Sciatic nerve (tissue), 2 donors: ENCODE data around the gene SLC9C2. TPM values are rescaled to one million over a fixed set of nuclear protein-coding genes. Genes with fewer than 3 reads are reported as not detected.
"Not testable (repeated sequence)": the region's sequence is repeated elsewhere in the genome, so short reads cannot be mapped to it uniquely, and the experiment has no call there.

ENCODE experiments used
- ATAC-seq: fragments of 200-7000 bp; cut with Tn5 transposase; one replicate; pipeline ENCODE4 v1.9.1; 2020; ENCODE audit warnings: mild to moderate bottlenecking, moderate library complexity
- DNase-seq: peaks from one replicate; pipeline ENCODE4 v3.0.0-alpha.2; 2020; ENCODE audit warnings: low spot score
- intact Hi-C: fragments of 100-400 bp; cut with DNase I; formaldehyde crosslinking; loops from one replicate; pipeline ENCODE4 v1.14.2; 2022
- total RNA-seq: library from RNA; stranded (reverse); fragmentation: NEBNext Ultra II Directional; extraction: Animal tissue kit (Norgen Biotek cat#: 25700); gene quantifications from one replicate; pipeline ENCODE4 v1.2.1, GENCODE V29; 2021
- donor health status: DM: no; HTN: no; CAD: no.
- donor health status: DM: no; HTN: no; CAD: no.

SLC9C2 gene
- total RNA-seq, 1 donor from 2014 or later = not detected

- no peak for DNase-seq
- intact Hi-C loops = no loop called here
- no peak for ATAC-seq
Observed at GRCh38 chr1:173532237-173532636, 70.6 kb downstream of the SLC9C2 start.

- intact Hi-C loops = no loop called here
- DNase-seq (no peak), ATAC-seq (no peak)
Observed at GRCh38 chr1:173530795-173531693, 71.8 kb downstream of the SLC9C2 start.

- intact Hi-C loops = no loop called here
- ATAC-seq = no peak
- DNase-seq = no peak
Observed at GRCh38 chr1:173529106-173529505, 73.8 kb downstream of the SLC9C2 start.

GRCh38 chr1:173527151-173527826 lies 75.6 kb downstream of the SLC9C2 start:
- DNase-seq (peak; percentile 66), ATAC-seq (peak; percentile 94)
- intact Hi-C loops = no loop called here

- ATAC-seq (no peak), DNase-seq (no peak)
- intact Hi-C loops = no loop called here
Observed at GRCh38 chr1:173525926-173526325, 76.9 kb downstream of the SLC9C2 start.

GRCh38 chr1:173523329-173523728 lies 79.5 kb downstream of the SLC9C2 start:
- intact Hi-C loops = no loop called here
- no peak for ATAC-seq
- no peak for DNase-seq

- intact Hi-C loops = no loop called here
- no peak for DNase-seq
- ATAC-seq = no peak
Observed at GRCh38 chr1:173520799-173521198, 82.1 kb downstream of the SLC9C2 start.

GRCh38 chr1:173514503-173514902 lies 88.4 kb downstream of the SLC9C2 start:
- intact Hi-C loops, DNase-seq, ATAC-seq: not testable (repeated sequence)

GRCh38 chr1:173509797-173510196 lies 93.1 kb downstream of the SLC9C2 start:
- intact Hi-C loops = no loop called here
- ATAC-seq = no peak
- DNase-seq = no peak

- no peak for DNase-seq
- no peak for ATAC-seq
- intact Hi-C loops = no loop called here
Observed at GRCh38 chr1:173508541-173508940, 94.3 kb downstream of the SLC9C2 start.

- intact Hi-C loops = no loop called here
- ATAC-seq (no peak), DNase-seq (no peak)
Observed at GRCh38 chr1:173507847-173508209, 95.0 kb downstream of the SLC9C2 start.

- ATAC-seq (no peak), DNase-seq (no peak)
- intact Hi-C loops = no loop called here
Observed at GRCh38 chr1:173507205-173507846, 95.5 kb downstream of the SLC9C2 start.

GRCh38 chr1:173506437-173506836 lies 96.4 kb downstream of the SLC9C2 start:
- ATAC-seq (no peak), DNase-seq (no peak)
- intact Hi-C loops = no loop called here

GRCh38 chr1:173505391-173505790 lies 97.5 kb downstream of the SLC9C2 start:
- ATAC-seq = no peak
- DNase-seq = no peak
- intact Hi-C loops = no loop called here

- intact Hi-C loops = no loop called here
- DNase-seq (no peak), ATAC-seq (no peak)
Observed at GRCh38 chr1:173504268-173504667, 98.6 kb downstream of the SLC9C2 start.

GRCh38 chr1:173503391-173503790 lies 99.5 kb downstream of the SLC9C2 start:
- ATAC-seq = no peak
- DNase-seq = no peak
- intact Hi-C loops = no loop called here

- ATAC-seq (no peak), DNase-seq (no peak)
- intact Hi-C loops = no loop called here
Observed at GRCh38 chr1:173502104-173502503, 100.8 kb downstream of the SLC9C2 start.

GRCh38 chr1:173499729-173500128 lies 103.1 kb downstream of the SLC9C2 start:
- ATAC-seq (no peak), DNase-seq (no peak)
- intact Hi-C loops = no loop called here

GRCh38 chr1:173496757-173497320 lies 106.0 kb downstream of the SLC9C2 start:
- ATAC-seq (no peak), DNase-seq (no peak)
- intact Hi-C loops = no loop called here
